Measurements from ENCODE around the gene SIRPB1.
"Not testable (repeated sequence)": the region's sequence is repeated elsewhere in the genome, so short reads cannot be mapped to it uniquely, and the experiment has no call there.

The SIRPB1 gene

DNA sequence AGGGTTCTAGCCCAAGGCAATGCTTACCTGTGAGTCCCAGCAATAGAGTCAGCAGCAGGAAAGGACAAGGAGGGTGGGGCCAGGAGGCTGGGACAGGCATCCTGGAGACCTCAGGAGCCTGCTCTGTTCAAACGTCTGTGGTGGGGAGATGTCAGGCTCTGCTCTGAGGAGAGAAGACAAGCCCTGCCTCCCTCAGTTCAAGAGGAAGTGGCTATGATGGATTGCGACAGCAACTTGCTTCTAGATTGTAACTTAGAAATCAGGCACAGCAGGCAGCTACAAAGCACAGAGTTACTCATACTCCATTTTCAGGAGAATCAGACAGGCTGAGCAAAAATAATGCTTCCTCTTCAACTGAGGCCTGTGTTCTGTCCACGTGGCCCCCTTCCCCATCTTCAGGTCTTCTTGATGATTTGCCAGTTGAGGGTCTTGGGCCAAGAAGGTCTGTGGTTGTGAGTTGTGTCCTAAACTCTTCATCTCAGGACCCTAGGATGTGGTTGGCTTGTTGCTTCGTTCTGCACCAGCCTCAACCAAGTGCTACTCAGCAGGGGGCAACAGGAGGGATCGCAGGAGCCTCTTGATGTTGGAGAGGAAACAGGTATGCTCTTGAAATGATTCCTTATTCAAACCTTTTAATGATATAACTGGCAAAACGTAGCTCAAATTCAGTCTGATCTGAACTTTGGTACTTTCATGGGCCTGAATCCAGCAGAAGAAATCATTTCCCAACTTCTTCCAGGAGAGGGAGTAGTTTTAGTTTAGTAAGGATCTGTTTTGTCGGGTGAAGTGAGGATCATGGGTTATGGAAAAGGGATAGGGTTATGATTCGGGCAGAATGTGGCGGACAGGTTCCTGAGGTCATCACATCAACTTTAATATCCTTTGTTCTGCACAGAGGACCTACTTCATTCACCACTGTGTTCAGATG, 31.0 kb downstream of the SIRPB1 start:
- no peak for DNase-seq (ENCODE audit: low spot score)

DNA sequence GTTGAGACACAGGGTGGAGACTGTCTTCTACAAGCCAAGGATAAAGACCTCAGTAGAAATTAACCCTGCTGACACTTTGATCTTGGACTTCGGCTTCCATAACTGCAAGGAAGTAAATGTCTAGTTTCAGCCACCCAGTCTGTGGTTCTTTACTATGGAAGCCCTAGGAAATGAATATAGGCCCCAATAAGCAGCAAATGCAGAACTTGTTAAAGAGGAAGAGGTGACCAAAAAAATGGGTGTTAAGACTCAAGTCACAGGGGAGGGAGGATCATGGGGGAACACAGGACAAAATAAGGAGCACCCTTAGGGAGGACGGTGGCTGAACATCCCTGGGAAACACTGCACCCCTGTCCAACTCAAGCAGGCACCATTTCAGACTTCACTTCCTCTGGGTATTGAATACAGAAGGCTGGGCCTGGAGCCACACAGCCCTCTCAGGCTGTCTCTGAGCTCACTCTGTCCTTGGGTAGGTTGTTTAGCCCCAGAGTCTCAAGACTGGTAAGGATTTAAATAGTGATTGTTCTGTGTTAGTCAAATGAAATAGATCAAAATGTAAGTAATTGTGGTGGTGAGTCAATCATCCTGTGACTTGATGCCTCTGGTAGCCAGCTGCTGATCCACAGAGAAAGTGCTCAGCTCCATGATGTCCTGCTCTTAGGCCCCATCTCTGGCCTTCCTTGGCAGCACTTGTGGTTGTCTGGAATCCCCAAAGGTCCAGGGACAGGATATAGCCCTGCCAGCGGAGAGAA, 31.9 kb downstream of the SIRPB1 start:
- no peak for DNase-seq (ENCODE audit: low spot score)

DNA sequence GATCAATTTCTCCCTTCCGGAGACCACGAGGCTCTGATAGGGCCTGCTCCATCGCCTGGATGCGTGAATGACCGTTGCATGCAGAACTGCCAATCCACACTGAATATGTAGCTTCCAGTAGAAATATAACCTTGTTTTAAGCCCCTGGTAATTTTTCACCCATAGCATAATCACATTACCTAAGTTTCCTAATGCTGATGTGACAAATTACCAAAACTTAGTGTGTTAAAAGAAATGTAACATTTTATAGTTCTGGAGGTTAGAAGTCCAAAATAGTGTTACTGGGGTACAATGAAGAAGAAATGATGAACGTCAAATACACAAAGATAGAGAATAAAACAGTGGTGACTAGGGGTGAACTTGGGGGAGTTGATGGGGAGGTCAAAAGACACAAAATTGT, 40.3 kb downstream of the SIRPB1 start:
- DNase-seq (ENCODE audit: low spot score) = no peak

DNA sequence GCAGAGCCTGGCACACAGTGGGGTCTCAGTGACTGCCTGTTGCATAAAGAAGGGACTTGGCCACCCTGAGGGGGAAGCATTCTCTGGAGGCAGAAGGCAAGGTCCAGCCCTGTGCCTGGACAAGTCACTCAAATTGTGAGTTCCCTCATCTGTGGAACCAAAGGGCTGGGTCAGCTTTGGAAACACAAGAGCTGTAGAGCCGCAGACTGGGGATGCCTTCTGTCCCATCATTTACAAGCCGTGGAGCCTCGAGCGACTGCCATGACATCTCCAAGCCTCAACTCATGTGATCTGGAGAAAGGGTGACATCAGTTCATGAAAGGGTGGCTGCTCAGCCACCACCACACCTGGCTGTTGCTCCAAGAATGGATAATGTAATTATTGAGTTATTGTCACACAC, 41.9 kb downstream of the SIRPB1 start:
- no peak for DNase-seq (ENCODE audit: low spot score)

DNA sequence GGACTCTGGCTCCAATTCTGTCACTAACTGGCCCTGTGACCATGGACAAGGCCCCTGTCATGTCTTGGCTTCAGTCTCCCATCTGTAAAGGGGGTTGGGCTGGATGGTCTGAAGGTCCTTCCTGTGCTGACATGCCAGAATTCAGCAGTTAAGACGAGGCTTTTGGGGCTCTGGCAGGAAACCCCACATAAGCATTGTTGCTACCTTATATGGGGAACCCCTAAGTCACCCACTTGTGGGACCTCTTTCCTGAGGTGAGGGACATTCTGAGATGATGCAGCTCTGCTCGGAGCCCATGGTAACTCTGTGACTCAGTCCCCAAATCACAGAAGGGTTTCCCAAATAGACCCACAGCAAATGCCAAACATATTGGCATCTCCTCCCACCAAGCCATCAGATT, 42.5 kb downstream of the SIRPB1 start:
- not testable (repeated sequence) for DNase-seq (ENCODE audit: low spot score)

DNA sequence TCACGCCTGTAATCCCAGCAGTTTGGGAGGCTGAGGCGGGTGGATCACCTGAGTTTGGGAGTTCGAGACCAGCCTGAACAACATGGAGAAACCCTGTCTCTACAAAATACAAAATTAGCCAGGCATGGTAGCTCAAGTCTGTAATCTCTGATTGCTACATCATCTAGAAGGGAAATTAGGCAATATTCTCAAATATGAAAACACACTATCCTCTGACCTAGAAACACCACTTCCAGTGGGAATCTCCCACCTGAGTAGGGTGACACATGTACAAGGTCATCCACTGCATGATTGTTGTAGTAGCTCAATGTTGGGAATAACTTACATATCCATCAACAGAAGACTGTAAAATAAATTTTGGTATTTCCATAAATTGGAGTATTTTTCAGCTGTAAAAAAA, 43.2 kb downstream of the SIRPB1 start:
- no peak for DNase-seq (ENCODE audit: low spot score)

DNA sequence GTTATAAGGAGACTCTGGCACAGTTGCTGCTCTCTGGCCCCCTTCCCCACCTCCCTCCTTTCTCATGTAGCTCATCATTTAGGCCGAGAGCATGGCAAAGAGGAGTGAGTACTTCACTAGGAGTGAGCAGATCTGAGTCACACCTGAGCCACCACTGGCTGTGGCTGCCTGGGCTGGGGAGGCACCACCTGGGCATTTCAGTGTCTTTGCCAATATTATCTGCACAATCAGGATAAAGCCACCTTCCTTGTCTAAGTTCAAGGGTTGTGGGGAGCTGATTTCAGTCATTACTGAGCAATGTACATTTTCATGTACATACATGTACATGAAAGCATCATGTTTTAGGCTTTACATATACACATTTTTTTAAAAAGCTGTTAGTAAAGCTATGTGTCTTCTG, 43.8 kb downstream of the SIRPB1 start:
- DNase-seq (ENCODE audit: low spot score) = not testable (repeated sequence)

DNA sequence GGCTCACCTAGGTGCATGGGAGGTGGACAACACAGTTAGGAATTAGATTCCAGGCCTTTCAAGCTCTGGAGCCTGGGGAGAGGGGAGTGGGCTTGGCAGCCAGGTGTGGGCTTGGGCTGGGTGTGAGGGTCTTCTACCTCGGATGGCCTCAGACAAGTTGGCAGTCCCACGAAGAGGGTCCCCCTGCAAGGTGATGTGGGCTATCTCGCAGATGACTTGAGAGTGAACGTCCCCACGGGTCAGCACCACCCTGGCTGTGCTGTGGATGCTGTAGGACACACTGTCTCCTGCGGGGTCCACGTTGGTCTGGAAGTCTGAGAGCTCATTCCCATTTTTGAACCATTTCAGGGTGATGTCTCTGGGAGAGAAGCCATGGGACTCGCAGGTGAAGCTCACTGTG, 48.2 kb downstream of the SIRPB1 start:
- not testable (repeated sequence) for DNase-seq (ENCODE audit: low spot score)
